ENCODE results near the gene PCSK2.

- TF ChIP-seq CTCF (conservative IDR thresholded peaks at IDR 0.05 in 1 of 2, IDR thresholded peaks at IDR 0.05 in 1 of 2; ENCODE audit: extremely low read depth in 1 of 2, insufficient read depth in 1 of 2, low read depth in 1 of 2, low read length in 2 of 2) (peak; percentile 79 to 87), EZH2 (IDR thresholded peaks at IDR 0.05; ENCODE audit: borderline replicate concordance, low read length) (no peak)
These were observed 205.0 kb downstream of the PCSK2 start for GRCh38 chr20:17431621-17432364.
